Neuronal stem cell (in vitro differentiated cells): ENCODE data around the gene LY6G6C.

ENCODE experiments used
- DNase-seq: peaks from one replicate; pipeline ENCODE4 v3.0.0-alpha.2; 2013; ENCODE audit warnings: low spot score
- H2AFZ ChIP-seq: one replicate; pipeline ENCODE4 v1.6.1; 2013; ENCODE audit warnings: mild to moderate bottlenecking, low read length, inconsistent platforms
- H2AK5ac ChIP-seq: 2 replicates; pipeline ENCODE4 v1.6.1; 2013; ENCODE audit warnings: low read depth, mild to moderate bottlenecking, inconsistent platforms, low read length, moderate library complexity, mixed read lengths
- H2BK120ac ChIP-seq: 2 replicates; pipeline ENCODE4 v1.6.1; 2013; ENCODE audit warnings: low read depth, mild to moderate bottlenecking, inconsistent platforms, low read length, moderate library complexity, mixed read lengths
- H2BK12ac ChIP-seq: one replicate; pipeline ENCODE4 v1.6.1; 2013; ENCODE audit warnings: low read length, inconsistent platforms
- H2BK15ac ChIP-seq: 2 replicates; pipeline ENCODE4 v1.6.1; 2013; ENCODE audit warnings: mild to moderate bottlenecking, low read length, inconsistent platforms, mixed read lengths
- H2BK5ac ChIP-seq: one replicate; pipeline ENCODE4 v1.6.1; 2013; ENCODE audit warnings: inconsistent platforms, mild to moderate bottlenecking, low read length, moderate library complexity
- H3K14ac ChIP-seq: one replicate; pipeline ENCODE4 v1.6.1; 2013; ENCODE audit warnings: low read length, inconsistent platforms
- H3K18ac ChIP-seq: 2 replicates; pipeline ENCODE4 v1.6.1; 2013; ENCODE audit warnings: low read length, inconsistent platforms
- H3K23ac ChIP-seq: 2 replicates; pipeline ENCODE4 v1.6.1; 2013; ENCODE audit warnings: low read depth, mild to moderate bottlenecking, mixed read lengths, low read length, inconsistent platforms; ENCODE audit not compliant: poor library complexity
- H3K27ac ChIP-seq: replicated peaks from 3 replicates; pipeline ENCODE4 v1.5.1; 2013; ENCODE audit warnings: low read length, inconsistent platforms
- H3K27me3 ChIP-seq, 3 experiments: 2 replicates each; pipeline ENCODE4 v1.6.1; 2013; ENCODE audit warnings: low read length in 3 of 3, mild to moderate bottlenecking in 2 of 3, inconsistent platforms in 1 of 3, low read depth in 1 of 3, mixed read lengths in 1 of 3, moderate library complexity in 1 of 3; ENCODE audit not compliant: control insufficient read depth in 3 of 3, insufficient read depth in 3 of 3
- H3K36me3 ChIP-seq, 2 donors: replicated peaks in 1 of 2; 2 replicates each; pipeline ENCODE4 v1.6.1; 2013; ENCODE audit warnings: low read length in 2 of 2; ENCODE audit not compliant: control insufficient read depth in 2 of 2, insufficient read depth in 2 of 2
- H3K4ac ChIP-seq: 2 replicates; pipeline ENCODE4 v1.6.1; 2013; ENCODE audit warnings: inconsistent platforms, mild to moderate bottlenecking, low read length, moderate library complexity
- H3K4me1 ChIP-seq, 2 donors: 1 replicate in 1 of 2; 2 replicates in 1 of 2; pipeline ENCODE4 v1.6.1; 2013; ENCODE audit warnings: low read length in 2 of 2, low read depth in 1 of 2; ENCODE audit not compliant: control insufficient read depth in 2 of 2, insufficient read depth in 1 of 2
- H3K4me2 ChIP-seq: one replicate; pipeline ENCODE4 v1.6.1; 2013; ENCODE audit warnings: mild to moderate bottlenecking, low read length, inconsistent platforms; ENCODE audit not compliant: insufficient read depth, poor library complexity, severe bottlenecking
- H3K4me3 ChIP-seq, 2 donors: 2 replicates each; pipeline ENCODE4 v1.5.1; 2013; ENCODE audit warnings: low read length in 2 of 2, mild to moderate bottlenecking in 2 of 2, inconsistent platforms in 1 of 2, moderate library complexity in 1 of 2
- H3K79me1 ChIP-seq: one replicate; pipeline ENCODE4 v1.6.1; 2013; ENCODE audit warnings: low read depth, mild to moderate bottlenecking, inconsistent platforms, low read length, moderate library complexity
- H3K9ac ChIP-seq: one replicate; pipeline ENCODE4 v1.6.1; 2013; ENCODE audit warnings: mild to moderate bottlenecking, low read depth, low read length, inconsistent platforms; ENCODE audit not compliant: poor library complexity
- H3K9me3 ChIP-seq, 2 donors: replicated peaks in 1 of 2; 2 replicates each; pipeline versions ENCODE3 to v1.6.1; 2013; ENCODE audit warnings: low read length in 2 of 2, mild to moderate bottlenecking in 2 of 2, inconsistent platforms in 1 of 2, low read depth in 1 of 2, mixed read lengths in 1 of 2, moderate library complexity in 1 of 2; ENCODE audit not compliant: control insufficient read depth in 2 of 2, insufficient read depth in 1 of 2
- H4K8ac ChIP-seq: one replicate; pipeline ENCODE4 v1.6.1; 2013; ENCODE audit warnings: low read depth, mild to moderate bottlenecking, inconsistent platforms, low read length, moderate library complexity
- H4K91ac ChIP-seq: one replicate; pipeline ENCODE4 v1.6.1; 2013; ENCODE audit warnings: low read length, low read depth, mild to moderate bottlenecking, inconsistent platforms; ENCODE audit not compliant: poor library complexity
- WGBS, 2 donors: extraction: QIAGEN DNeasy Blood & Tissue Kit; methylation state at CpG; one replicate each; pipeline ENCODE4 v1.1.7; 2013; ENCODE audit warnings: missing lambda C conversion rate in 2 of 2, mixed read lengths in 1 of 2; ENCODE audit not compliant: insufficient read length in 2 of 2, insufficient replicate concordance in 1 of 2; ENCODE audit errors: extremely low coverage in 2 of 2; 5-methylcytosine and 5-hydroxymethylcytosine counted together

Gene LY6G6C

GRCh38 chr6:31717499-31718222 is 3.9 kb downstream of the LY6G6C start:
- Histone ChIP-seq H3K9me3 (no peaks in the 10 kb centered on the region), H3K4me3 (no peak overlapping the region), H3K14ac (no peak overlapping the region), H3K4ac (no peak overlapping the region), H2AFZ (no peak overlapping the region), H2BK120ac (no peak overlapping the region), H2BK12ac (no peak overlapping the region), H3K27me3 (peaks cover 0 to 3% (median 0%) of the 10 kb centered on the region in 3 experiments), H3K18ac (no peak overlapping the region), H2BK15ac (no peak overlapping the region), H4K8ac (no peak overlapping the region), H3K79me1 (no peaks in the 10 kb centered on the region), H2AK5ac (peak overlapping the region; percentile 71), H3K36me3 (no peaks in the 10 kb centered on the region), H3K4me2 (no peak overlapping the region), H3K23ac (peak overlapping the region; percentile 71), H4K91ac (no peak overlapping the region), H3K4me1 (peaks cover 13 to 14% of the 10 kb centered on the region in 2 donors), H3K27ac (no peak overlapping the region), H3K9ac (no peak overlapping the region), H2BK5ac (no peak overlapping the region)
- WGBS, 2 donors, result no CpG with 5 or more reads among the region's 10 CpGs
- DNase-seq, result no peak

- Histone ChIP-seq H3K9me3 (no peaks in the 10 kb centered on the region), H3K9ac (no peak within 1 kb of the TSS), H4K8ac (peak within 1 kb of the TSS; percentile 20), H3K4me3 (no peak within 1 kb of the TSS), H2BK120ac (peak within 1 kb of the TSS; percentile 33), H3K4ac (no peak within 1 kb of the TSS), H2AK5ac (no peak within 1 kb of the TSS), H2AFZ (peak within 1 kb of the TSS; percentile 84), H2BK12ac (no peak within 1 kb of the TSS), H2BK15ac (peak within 1 kb of the TSS; percentile 71), H2BK5ac (no peak within 1 kb of the TSS), H3K36me3 (no peaks in the 10 kb centered on the region), H3K14ac (no peak within 1 kb of the TSS), H3K23ac (no peak within 1 kb of the TSS), H3K18ac (peak within 1 kb of the TSS; percentile 23), H3K79me1 (no peaks in the 10 kb centered on the region), H4K91ac (no peak within 1 kb of the TSS), H3K4me1 (peaks cover 13 to 17% of the 10 kb centered on the region in 2 donors), H3K4me2 (no peak within 1 kb of the TSS), H3K27me3 (peaks cover 0 to 8% (median 0%) of the 10 kb centered on the region in 3 experiments), H3K27ac (no peak within 1 kb of the TSS)
- DNase-seq, result no peak
- WGBS, 2 donors, result no CpG with 5 or more reads among the region's 16 CpGs
Observed at GRCh38 chr6:31715022-31715958, 6.3 kb downstream of the LY6G6C start, which contains the start of gene LY6G6D. LY6G6D (plus strand) TSS chr6:31715348; CDS start chr6:31715356, 8 bp downstream.

- Histone ChIP-seq H3K27ac (no peak overlapping the region), H3K27me3 (peaks cover 0 to 8% (median 0%) of the 10 kb centered on the region in 3 experiments), H4K8ac (no peak overlapping the region), H4K91ac (no peak overlapping the region), H2AK5ac (no peak overlapping the region), H3K9ac (no peak overlapping the region), H3K36me3 (no peaks in the 10 kb centered on the region), H3K23ac (no peak overlapping the region), H3K79me1 (no peaks in the 10 kb centered on the region), H3K4ac (no peak overlapping the region), H2BK5ac (no peak overlapping the region), H2BK12ac (no peak overlapping the region), H3K18ac (peak overlapping the region; percentile 73), H3K4me2 (peak overlapping the region; percentile 23), H3K14ac (no peak overlapping the region), H2AFZ (peak overlapping the region; percentile 84), H3K9me3 (no peaks in the 10 kb centered on the region), H3K4me1 (peaks cover 13 to 17% of the 10 kb centered on the region in 2 donors), H3K4me3 (no peak overlapping the region), H2BK15ac (no peak overlapping the region), H2BK120ac (no peak overlapping the region)
- DNase-seq, result peak; percentile 44
- WGBS, 2 donors, result no CpG with 5 or more reads among the region's 5 CpGs
Observed at GRCh38 chr6:31713991-31714684, 7.4 kb downstream of the LY6G6C start.
